Stimulated activated CD8-positive, alpha-beta memory T cell treated with anti-CD3 and anti-CD28 coated beads, Interleukin-4, amount 100 ng/mL, for 48 hours (primary cell): ENCODE measurements around the gene PLCB1.

Source experiments
- DNase-seq: peaks from one replicate; pipeline ENCODE4 v3.0.0-alpha.2; 2020

PLCB1 gene

DNA sequence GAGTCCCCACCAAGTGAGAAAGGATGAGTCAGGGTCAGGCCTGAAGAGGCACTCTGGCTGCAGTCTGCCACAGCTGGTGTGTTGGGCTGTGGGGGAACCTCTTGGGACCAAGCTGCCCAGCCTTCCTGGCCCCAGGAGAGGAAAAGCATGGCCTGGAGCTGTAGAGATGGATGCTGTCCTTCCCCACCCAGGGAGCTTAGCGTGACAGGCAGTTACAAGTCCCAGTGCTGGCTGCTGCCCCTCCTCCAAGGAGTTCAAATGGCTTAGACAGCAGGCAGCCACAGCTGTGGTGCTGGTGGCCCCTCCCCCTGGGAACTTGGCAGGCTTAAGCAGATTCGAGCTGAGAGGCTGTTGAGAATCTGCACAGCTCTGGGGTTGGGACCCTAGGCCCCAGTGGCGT lies 253.2 kb downstream of the PLCB1 start:
- no peak for DNase-seq

- DNase-seq = no peak
Observed at GRCh38 chr20:8386991-8387390, 254.9 kb downstream of the PLCB1 start.

- DNase-seq = no peak
Observed at GRCh38 chr20:8388141-8388540, 256.1 kb downstream of the PLCB1 start.

- no peak for DNase-seq
Observed at GRCh38 chr20:8388707-8389106, 256.6 kb downstream of the PLCB1 start.

DNA sequence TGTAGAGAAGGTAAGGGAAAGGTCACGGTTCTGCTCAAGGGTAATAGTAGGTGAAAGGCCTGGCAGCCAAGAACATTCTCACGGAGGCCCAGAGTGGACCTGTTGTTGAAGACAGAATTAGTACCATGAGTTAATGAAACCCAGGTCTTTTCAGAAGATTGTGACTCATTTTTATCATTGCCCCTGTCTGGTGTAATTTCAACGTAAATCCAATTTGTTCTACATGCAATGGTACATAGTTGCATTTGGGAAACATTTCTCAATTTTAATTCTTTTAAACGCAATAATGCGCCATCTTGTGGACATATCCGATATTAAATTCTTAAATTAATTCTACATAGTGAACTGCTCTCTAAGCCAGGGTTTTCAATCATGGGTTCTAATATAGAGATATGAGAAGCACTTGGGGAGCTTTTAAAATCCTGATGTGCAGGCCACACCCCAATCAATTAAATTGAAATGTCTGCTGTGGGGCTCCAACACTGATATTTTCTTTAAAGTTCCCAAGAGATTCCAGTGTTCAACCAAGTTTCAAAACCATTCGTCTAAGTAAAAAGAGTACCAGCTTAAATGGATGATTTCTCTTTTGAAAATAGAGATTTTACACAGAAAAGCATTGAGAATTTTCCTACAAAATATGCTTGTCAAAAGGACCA lies 257.4 kb downstream of the PLCB1 start:
- DNase-seq = no peak

GRCh38 chr20:8390037-8390433 lies 258.0 kb downstream of the PLCB1 start:
- DNase-seq = no peak

DNA sequence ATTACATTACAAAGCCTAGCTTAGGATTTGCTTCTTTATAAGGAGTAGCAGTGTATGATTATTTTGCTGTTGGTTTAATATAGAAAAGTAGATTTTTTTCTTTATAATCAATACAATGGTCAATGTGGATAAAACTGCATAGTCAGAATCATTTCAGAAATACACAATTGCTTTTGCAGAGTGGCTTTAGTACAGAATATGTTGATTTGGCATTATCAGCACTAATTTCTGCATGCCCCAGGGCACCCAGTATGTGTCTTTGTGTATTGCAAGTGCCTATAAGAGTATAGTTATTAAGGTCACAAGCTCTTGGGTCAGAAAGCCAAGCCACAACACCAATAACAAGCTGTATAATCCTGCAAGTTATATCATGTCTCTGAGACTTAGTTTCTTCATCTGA lies 258.4 kb downstream of the PLCB1 start:
- no peak for DNase-seq

DNA sequence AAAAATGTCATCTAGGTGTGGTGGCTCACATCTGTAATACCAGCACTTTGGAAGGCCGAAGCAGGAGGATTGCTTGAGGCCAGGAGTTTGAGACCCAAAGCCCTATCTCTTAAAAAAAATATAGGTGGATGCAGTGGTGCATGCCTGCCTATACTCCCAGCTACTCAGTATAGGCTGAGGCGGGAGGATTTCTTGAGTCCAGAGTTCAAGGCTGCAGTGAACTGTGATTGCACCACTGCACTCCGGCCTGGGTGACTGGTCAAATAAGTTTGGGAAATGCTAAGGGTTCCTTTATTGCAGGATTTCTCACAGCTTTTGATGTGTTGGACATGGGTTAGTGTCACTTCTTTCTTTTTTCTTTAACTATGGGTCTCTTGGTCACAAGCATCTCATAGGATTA lies 261.3 kb downstream of the PLCB1 start:
- no peak for DNase-seq

GRCh38 chr20:8394308-8394945 lies 262.4 kb downstream of the PLCB1 start:
- DNase-seq = no peak

DNA sequence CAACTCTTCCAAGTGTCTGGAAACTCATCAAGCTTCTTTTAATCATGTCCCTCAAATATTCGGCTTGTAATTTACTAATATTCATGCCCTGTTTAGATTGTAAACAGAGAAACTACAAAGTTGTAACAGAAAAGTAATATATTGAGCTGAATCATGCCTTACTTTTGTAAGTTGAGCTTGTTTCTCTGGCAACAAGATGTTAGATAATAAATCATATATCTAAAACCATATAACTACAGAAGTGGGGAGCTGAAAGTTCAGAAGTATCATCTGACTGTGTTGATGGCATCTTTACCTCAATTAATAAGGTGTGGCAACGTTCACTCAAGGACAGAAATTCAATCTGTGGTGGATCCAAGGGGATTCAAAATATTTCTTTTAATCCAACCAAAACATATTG lies 263.9 kb downstream of the PLCB1 start:
- DNase-seq = no peak

DNA sequence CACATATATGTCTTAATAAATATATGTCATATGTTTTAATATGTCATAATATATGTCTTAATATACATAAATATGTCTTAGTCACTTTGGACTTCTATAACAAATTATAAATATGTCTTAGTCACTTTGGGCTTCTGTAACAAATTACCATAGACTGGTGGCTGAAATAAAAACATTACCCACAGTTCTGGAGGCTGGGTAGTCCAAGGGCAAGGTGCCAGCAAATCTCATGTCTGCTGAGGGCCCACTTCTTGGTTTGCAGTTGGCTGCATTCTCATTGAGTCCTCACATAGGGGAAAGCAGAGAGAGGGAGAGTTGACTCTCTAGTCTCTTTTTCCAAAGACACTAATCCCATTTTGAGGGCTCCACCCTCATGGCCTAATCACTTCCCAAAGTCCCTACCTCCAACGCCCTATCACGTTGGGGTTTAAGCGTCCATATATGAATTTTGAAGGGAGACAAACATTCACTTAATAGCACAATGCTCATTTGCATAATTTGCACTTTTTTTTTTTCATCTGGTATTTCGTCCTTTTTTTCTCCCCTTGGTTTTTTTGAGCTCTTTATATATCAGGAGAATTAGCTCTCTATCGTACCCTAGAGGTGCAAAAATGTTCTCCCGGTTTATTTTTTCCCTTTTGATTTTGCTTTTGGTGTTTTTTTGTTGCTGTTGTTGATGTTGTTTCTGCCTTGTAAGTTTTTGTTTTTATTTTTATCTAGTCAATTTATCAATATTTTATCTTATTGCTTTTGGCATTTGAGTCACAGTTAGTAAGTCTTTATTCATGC lies 266.4 kb downstream of the PLCB1 start:
- DNase-seq = no peak

GRCh38 chr20:8399947-8400346 lies 267.9 kb downstream of the PLCB1 start:
- no peak for DNase-seq

- DNase-seq = no peak
Observed at GRCh38 chr20:8400486-8400885, 268.4 kb downstream of the PLCB1 start.

- no peak for DNase-seq
Observed at GRCh38 chr20:8401556-8401955, 269.5 kb downstream of the PLCB1 start.

- no peak for DNase-seq
Observed at GRCh38 chr20:8402798-8403197, 270.7 kb downstream of the PLCB1 start.

DNA sequence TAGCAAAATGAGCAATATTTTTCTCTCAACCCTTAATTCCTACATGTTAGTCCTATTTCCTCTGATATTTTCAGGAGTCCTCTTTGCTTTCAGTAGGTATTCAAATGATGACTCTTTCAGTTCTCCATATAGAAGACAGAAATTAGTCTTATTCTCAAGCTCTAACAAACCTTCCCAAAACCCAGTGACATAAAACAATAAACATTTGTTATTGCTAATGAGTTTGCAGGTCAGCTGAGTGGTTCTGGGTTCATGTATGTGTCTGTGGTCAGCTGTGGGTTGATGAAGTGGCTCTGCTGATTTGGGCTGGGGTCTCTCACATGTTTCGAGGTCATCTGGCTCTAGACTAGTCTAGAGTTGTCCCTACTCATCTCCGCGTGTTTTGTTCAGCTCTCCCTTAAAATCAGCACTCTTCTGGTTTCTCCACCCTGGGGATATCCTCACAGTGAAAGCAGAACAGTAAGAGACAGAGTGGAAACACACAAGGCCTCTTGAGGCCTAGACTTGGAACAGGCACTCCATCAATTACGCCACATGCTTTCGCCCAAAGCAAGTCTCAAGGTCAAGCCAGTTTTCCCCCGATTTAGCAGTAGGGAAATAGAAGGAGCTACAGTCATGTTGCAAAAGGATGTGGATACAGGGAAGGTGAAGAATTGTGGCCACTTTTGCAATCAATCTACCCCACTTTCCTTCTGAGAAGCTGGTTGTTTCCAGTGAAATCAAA lies 273.0 kb downstream of the PLCB1 start:
- DNase-seq = no peak

DNA sequence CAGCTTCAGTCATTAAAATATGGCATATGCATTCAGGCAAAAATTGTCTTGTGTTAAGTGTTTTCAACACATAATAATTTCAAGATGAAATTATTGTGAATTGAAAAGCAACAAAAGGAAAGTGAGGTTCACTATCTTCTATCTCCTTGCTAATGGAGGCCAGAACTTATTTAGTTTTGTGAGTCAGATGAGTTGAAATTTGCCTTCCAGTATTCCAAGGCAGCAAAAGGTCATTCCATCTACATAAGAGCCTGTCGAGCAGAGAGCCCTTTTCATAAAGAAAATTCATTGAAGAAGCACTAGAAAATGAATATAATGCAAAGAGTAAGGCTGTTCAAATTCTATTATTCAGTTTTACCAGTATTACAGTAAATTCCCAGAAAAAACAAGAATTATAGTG lies 274.3 kb downstream of the PLCB1 start:
- DNase-seq = no peak

DNA sequence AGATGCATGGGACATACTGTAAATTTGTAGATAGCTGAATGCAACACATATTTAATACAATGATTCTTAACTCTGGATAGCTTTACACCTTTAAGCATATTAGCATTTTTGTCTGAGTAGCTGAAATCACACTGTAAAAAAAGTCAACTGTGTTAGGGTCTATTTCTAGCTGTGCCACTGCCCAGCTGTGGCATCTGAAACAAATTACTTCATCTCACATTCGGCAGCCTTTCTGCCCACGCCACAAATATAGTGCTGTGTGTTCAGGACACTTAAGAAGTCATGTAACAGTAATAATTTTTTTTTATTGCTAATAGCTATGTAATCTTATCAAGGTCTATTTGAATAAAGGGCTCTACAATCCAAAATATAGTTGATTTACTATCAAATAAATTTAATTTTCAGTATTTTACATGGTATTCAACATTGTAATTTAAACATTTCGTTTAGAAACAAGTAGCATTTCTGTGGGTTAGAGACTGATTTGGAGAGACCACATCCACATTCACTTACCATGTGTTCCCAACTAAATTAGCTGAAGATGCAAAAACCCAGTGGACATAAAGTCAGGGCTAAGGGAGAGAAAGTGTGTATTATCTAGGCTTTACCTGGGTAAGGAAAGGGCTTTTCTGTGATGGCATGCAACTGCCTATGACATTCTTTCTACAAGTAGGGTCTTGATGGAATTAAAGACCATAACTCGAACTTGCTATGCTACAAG lies 276.7 kb downstream of the PLCB1 start:
- no peak for DNase-seq

DNA sequence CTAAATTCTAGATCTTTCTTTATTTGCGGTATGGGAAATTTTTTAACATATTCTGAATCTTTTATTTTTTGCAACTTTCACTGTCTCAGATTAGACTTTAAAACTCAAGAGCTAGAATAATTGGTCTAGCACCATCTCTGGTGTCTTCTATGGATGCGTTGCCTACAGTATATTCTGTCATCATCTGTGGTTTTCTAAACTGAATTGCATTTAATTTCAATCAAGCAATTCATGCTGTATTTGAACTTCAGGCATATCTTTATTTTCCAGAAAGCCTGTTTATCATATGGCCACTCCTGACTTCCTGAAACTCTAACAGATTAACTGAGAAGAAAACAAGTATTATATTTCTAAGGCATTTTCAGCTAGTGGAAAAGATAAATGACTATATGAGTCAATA lies 281.6 kb downstream of the PLCB1 start:
- DNase-seq = no peak

DNA sequence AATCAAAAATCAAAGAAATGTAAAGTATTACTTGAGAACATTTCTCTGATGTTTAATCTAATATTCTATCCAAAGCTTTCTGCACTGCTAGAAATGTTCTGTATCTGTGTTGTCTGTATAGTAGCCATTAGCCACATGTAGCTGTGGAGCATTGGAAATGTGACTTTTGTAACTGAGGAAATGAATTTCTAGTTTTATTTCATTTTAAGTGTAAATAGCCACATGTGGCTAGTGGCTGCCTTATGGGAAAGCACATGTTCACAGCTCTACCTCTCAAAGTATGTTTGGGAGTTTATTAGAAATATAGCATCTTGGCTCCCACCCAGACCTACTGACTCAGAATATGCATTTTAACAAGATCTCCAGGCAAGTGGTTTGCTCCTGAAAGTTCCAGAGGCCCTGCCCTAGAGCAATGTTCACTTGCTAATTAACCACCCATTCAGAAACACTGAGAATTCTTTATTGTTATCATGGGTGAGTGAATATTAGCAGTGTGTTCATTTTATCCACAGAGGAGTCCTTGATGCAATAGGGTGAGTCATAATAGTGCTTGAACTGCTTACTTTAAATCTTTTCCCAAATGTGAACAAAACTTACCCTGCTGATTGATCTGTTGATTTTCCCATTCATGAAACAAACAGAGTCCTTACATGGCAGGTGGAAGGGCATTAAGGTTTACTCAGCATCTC lies 282.7 kb downstream of the PLCB1 start:
- DNase-seq = no peak

DNA sequence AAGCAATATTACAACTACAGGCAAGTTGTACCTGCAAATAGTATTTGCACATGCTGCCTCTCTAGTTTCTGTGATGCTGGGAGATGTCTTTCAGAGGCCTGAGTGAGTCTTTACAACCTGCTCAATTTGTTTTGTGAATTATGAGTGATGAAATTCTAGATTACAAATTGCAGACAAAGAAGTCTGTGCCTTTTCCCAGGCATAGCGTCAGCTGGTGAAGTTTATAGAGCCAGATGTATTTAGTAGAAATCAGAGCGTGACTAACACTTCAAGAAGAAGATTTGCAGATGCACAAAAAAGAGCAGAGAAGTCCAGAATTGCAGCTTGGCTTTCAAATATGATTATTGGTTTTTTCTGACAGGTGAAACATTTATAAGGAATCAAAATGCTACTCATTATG lies 289.9 kb downstream of the PLCB1 start:
- no peak for DNase-seq

- DNase-seq = no peak
Observed at GRCh38 chr20:8423482-8423881, 291.4 kb downstream of the PLCB1 start.
